ENCODE results near the gene SMARCA2.
A peak's percentile ranks its signal among the peaks of the same experiment; 100 is the strongest.

The SMARCA2 gene

GRCh38 chr9:1978941-1979340 is 36.2 kb upstream of the SMARCA2 start:
- no peak overlapping the region for H3K4me3 ChIP-seq (ENCODE audit: low read length)
- DNase-seq: no peak
- TF ChIP-seq CTCF (IDR thresholded peaks at IDR 0.05; ENCODE audit: low read length): no peak
- TF ChIP-seq EZH2 (optimal IDR thresholded peaks at IDR 0.05; ENCODE audit: low read depth, low read length): no peak
- no peak for TF ChIP-seq EZH2phosphoT487 (IDR thresholded peaks at IDR 0.05; ENCODE audit: low read length)
- peaks cover 16% of the 10 kb centered on the region for H3K4me1 ChIP-seq (ENCODE audit: low read length)
- H3K4me2 ChIP-seq (ENCODE audit: low read depth, low read length): no peak overlapping the region
- H3K9me3 ChIP-seq (replicated peaks; ENCODE audit: insufficient read depth, low read length): no peaks in the 10 kb centered on the region
- H3K79me2 ChIP-seq (ENCODE audit: low read length): no peaks in the 10 kb centered on the region
- no peaks in the 10 kb centered on the region for H4K20me1 ChIP-seq (ENCODE audit: insufficient read depth, low read length)
- no peak overlapping the region for H3K27ac ChIP-seq (ENCODE audit: low read length)
- no peaks in the 10 kb centered on the region for H3K9me2 ChIP-seq (replicated peaks; ENCODE audit: insufficient read depth, low read length)
- no peak overlapping the region for H3K9ac ChIP-seq (ENCODE audit: low read length)
- H2AFZ ChIP-seq (ENCODE audit: low read length): no peak overlapping the region
- H3K27me3 ChIP-seq (replicated peaks; ENCODE audit: insufficient read depth, low read length): no peaks in the 10 kb centered on the region
- no peaks in the 10 kb centered on the region for H3K36me3 ChIP-seq (replicated peaks; ENCODE audit: insufficient read depth, low read length)
- H3F3A ChIP-seq (ENCODE audit: insufficient read depth, low read length): no peaks in the 10 kb centered on the region

GRCh38 chr9:1979741-1980367 is 35.3 kb upstream of the SMARCA2 start:
- no peaks in the 10 kb centered on the region for H3K27me3 ChIP-seq (replicated peaks; ENCODE audit: insufficient read depth, low read length)
- H4K20me1 ChIP-seq (ENCODE audit: insufficient read depth, low read length): no peaks in the 10 kb centered on the region
- no peak overlapping the region; the same call in 1 of the 2 replicates for H3K27ac ChIP-seq (ENCODE audit: low read length)
- no peaks in the 10 kb centered on the region for H3K79me2 ChIP-seq (ENCODE audit: low read length)
- H3K4me3 ChIP-seq (ENCODE audit: low read length): no peak overlapping the region
- H3K36me3 ChIP-seq (replicated peaks; ENCODE audit: insufficient read depth, low read length): no peaks in the 10 kb centered on the region
- no peaks in the 10 kb centered on the region for H3K9me2 ChIP-seq (replicated peaks; ENCODE audit: insufficient read depth, low read length)
- no peak for TF ChIP-seq CTCF (IDR thresholded peaks at IDR 0.05; ENCODE audit: low read length)
- TF ChIP-seq EZH2 (optimal IDR thresholded peaks at IDR 0.05; ENCODE audit: low read depth, low read length): no peak
- TF ChIP-seq EZH2phosphoT487 (IDR thresholded peaks at IDR 0.05; ENCODE audit: low read length): no peak
- peak; percentile 74 for DNase-seq
- H3K4me1 ChIP-seq (ENCODE audit: low read length): peaks cover 16% of the 10 kb centered on the region
- no peaks in the 10 kb centered on the region for H3K9me3 ChIP-seq (replicated peaks; ENCODE audit: insufficient read depth, low read length)
- H2AFZ ChIP-seq (ENCODE audit: low read length): no peak overlapping the region
- no peak overlapping the region for H3K9ac ChIP-seq (ENCODE audit: low read length)
- no peaks in the 10 kb centered on the region for H3F3A ChIP-seq (ENCODE audit: insufficient read depth, low read length)
- H3K4me2 ChIP-seq (ENCODE audit: low read depth, low read length): peak overlapping the region; percentile 14; the same call in 1 of the 2 replicates

GRCh38 chr9:1980387-1980786 is 34.8 kb upstream of the SMARCA2 start:
- Histone ChIP-seq H3F3A (ENCODE audit: insufficient read depth, low read length) (no peaks in the 10 kb centered on the region), H3K36me3 (replicated peaks; ENCODE audit: insufficient read depth, low read length) (no peaks in the 10 kb centered on the region), H3K9me3 (replicated peaks; ENCODE audit: insufficient read depth, low read length) (no peaks in the 10 kb centered on the region), H3K27ac (ENCODE audit: low read length) (no peak overlapping the region; the same call in 1 of the 2 replicates), H3K4me3 (ENCODE audit: low read length) (no peak overlapping the region), H4K20me1 (ENCODE audit: insufficient read depth, low read length) (no peaks in the 10 kb centered on the region), H3K27me3 (replicated peaks; ENCODE audit: insufficient read depth, low read length) (no peaks in the 10 kb centered on the region), H3K4me2 (ENCODE audit: low read depth, low read length) (no peak overlapping the region), H3K9ac (ENCODE audit: low read length) (no peak overlapping the region), H2AFZ (ENCODE audit: low read length) (no peak overlapping the region), H3K79me2 (ENCODE audit: low read length) (no peaks in the 10 kb centered on the region), H3K9me2 (replicated peaks; ENCODE audit: insufficient read depth, low read length) (no peaks in the 10 kb centered on the region), H3K4me1 (ENCODE audit: low read length) (peaks cover 16% of the 10 kb centered on the region)
- DNase-seq: peak; percentile 37
- no peak for TF ChIP-seq EZH2 (optimal IDR thresholded peaks at IDR 0.05; ENCODE audit: low read depth, low read length)
- TF ChIP-seq CTCF (IDR thresholded peaks at IDR 0.05; ENCODE audit: low read length): no peak
- no peak for TF ChIP-seq EZH2phosphoT487 (IDR thresholded peaks at IDR 0.05; ENCODE audit: low read length)

Data from MM.1S (cell line).